GM12892 (cell line): ENCODE data around the gene SLC35F2.
A peak's percentile ranks its signal among the peaks of the same experiment; 100 is the strongest.

Source experiments
- DNase-seq: peaks from one replicate; pipeline ENCODE4 v3.0.0; 2011; ENCODE audit not compliant: insufficient read length
- FAIRE-seq: peaks from 2 replicates; lab custom pipeline; 2011; peaks lifted over from hg19 to GRCh38; lab: Jason Lieb, UNC
- POLR2A ChIP-seq: IDR thresholded peaks from 2 replicates; pipeline ENCODE4 v1.6.1; 2011; ENCODE audit warnings: low read depth, low read length, control low read depth
- POLR2AphosphoS5 ChIP-seq: IDR thresholded peaks from 2 replicates; pipeline ENCODE4 v1.6.1; 2011; ENCODE audit warnings: low read depth, low read length, control low read depth
- TAF1 ChIP-seq: IDR thresholded peaks from 2 replicates; pipeline ENCODE4 v1.6.1; 2011; ENCODE audit warnings: low read depth, mild to moderate bottlenecking, control low read depth, low read length, borderline replicate concordance

The SLC35F2 gene

DNA sequence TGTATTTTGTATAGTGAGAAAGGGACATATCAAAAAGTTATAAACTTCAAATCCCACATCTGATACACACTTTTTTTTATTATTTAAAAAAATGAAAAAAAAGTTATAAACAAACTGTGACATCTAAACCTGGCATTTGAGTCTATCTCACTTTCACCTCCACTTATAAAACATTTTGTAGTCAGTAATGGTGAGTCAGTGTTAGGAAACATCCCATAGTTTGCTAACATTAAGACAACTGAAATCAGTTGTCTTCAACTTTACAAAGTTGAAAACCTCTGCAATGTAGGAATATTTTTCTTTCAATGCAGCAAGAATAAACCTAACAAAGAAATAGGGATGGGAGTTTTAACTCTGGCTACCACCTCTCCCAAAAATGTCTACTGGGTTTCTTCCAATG lies 47.7 kb downstream of the SLC35F2 start:
- TF ChIP-seq POLR2AphosphoS5 (no peak), POLR2A (no peak)
- FAIRE-seq (no peak), DNase-seq (no peak)

DNA sequence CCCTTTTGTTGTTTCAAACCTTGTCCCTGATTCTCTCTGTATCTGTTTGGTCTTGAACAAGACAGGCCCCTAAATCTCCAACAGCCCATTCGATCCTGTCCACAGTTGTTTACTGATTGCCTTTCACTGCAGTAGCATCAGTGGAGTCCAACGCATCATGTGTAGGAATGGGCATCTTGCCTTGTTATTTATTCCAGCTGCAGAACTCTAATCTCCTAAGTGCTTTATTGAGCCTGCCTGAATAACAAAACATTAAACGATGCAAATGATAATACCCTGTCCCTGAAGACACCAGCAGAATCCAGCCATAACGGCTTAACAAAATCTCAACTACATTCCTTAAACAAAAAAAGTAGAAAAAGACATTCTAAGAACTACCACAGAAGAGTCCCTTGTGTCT lies 50.1 kb downstream of the SLC35F2 start:
- FAIRE-seq (no peak), DNase-seq (no peak)
- TF ChIP-seq TAF1, result no peak
- no peak for TF ChIP-seq POLR2AphosphoS5
- TF ChIP-seq POLR2A, result no peak

- DNase-seq, result no peak
- FAIRE-seq, result peak; percentile 73
- TF ChIP-seq TAF1 (no peak), POLR2A (no peak), POLR2AphosphoS5 (no peak)
Measured at GRCh38 chr11:107804971-107805370, 53.6 kb downstream of the SLC35F2 start.

DNA sequence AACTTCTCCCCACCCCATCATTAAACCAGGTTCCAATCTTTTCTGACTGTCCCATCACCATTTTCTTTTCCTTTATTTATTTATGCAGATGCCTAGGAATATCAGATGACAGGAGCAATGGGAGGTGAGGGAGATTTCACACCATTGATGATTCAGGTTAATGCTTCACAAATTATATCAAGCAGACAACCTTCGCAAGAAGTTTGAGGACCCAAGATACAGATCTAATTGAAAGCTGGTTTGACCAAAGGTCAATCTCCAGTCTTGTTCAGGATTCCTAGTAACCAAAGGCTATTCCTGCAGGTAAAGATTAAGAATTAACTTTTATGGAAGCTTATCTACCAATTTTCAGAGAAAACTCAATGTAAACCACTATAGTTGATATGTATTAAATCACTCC lies 54.4 kb downstream of the SLC35F2 start:
- TF ChIP-seq POLR2AphosphoS5 (no peak), TAF1 (no peak), POLR2A (no peak)
- no peak for FAIRE-seq
- DNase-seq, result no peak

DNA sequence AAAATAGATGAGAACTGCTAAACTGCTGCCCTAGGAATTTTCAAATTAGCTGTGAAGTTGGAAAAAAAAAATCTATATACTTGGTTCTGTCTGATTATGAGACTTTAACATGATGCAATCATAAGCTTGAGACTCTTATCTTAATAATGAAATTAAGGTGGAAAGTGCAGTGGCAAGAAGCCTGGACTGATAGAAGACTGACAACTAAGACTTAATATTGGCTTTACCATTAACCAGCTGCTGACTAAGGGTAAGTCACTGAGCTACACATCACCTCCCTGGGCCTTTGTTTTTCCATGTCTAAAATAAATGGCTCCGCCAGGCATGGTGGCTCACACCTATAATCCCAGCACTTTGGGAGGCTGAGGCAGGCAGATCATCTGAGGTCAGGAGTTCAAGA lies 56.9 kb downstream of the SLC35F2 start:
- TF ChIP-seq POLR2AphosphoS5 (no peak), TAF1 (no peak), POLR2A (no peak)
- FAIRE-seq, result no peak
- DNase-seq, result no peak

DNA sequence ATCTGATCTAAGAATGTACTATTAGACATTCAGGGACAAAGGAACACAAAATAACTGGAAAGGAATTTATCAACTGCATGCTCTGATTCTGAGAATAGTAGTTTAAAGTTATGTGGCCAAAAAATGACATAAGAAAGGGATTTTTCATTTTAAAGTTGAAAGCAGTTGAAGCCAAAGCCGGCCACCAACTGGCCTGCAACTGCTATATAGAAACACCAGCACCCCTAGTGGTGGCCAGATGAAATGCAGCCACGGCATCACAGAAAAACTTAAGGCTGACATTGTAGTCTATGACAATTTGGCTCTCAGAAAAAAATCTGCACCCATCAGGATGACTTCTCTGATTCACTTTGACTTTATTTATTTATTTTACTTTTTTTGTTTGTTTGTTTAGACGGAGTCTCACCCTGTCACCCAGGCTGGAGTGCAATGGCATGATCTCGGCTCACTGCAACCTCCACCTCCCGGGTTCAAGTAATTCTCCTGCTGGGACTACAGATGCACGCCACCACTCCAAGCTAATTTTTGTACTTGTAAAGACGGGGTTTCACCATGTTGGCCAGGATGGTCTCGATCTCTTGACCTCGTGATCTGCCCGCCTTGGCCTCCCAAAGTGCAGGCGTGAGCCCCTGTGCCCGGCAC lies 59.2 kb downstream of the SLC35F2 start:
- TF ChIP-seq TAF1 (no peak), POLR2AphosphoS5 (no peak), POLR2A (no peak)
- DNase-seq, result peak; percentile 34
- FAIRE-seq, result peak; percentile 84

- no peak for DNase-seq
- no peak for FAIRE-seq
- TF ChIP-seq POLR2AphosphoS5, result no peak
- TF ChIP-seq POLR2A, result no peak
- TF ChIP-seq TAF1, result no peak
Measured at GRCh38 chr11:107792049-107792443, 66.5 kb downstream of the SLC35F2 start.

- TF ChIP-seq POLR2AphosphoS5, result no peak
- FAIRE-seq (no peak), DNase-seq (no peak)
Measured at GRCh38 chr11:107791343-107792048, 67.1 kb downstream of the SLC35F2 start.

- FAIRE-seq (no peak), DNase-seq (no peak)
- TF ChIP-seq POLR2A, result peak; percentile 35; the same call in 1 of the 2 replicates
- no peak for TF ChIP-seq TAF1
Measured at GRCh38 chr11:107789767-107790166, 68.8 kb downstream of the SLC35F2 start.

DNA sequence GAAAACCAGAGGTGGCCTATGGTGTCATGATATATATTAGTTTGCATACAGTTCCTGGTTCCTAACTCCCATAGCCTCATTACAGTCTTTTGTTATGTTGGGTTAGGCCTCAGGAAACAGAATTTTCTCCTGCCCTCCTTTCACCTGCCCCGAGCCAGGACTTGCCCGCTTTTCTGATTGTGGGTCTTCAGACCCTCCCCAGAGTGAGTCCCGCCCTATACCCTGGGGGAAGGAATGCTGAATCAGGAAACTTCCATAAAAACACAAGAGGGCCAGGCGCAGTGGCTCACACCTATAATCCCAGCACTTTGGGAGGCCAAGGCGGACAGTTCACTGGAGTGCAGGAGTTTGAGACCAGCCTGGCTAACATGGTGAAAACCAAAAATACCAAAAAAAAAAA lies 70.9 kb downstream of the SLC35F2 start:
- FAIRE-seq (no peak), DNase-seq (no peak)

GRCh38 chr11:107785401-107785800 lies 73.2 kb downstream of the SLC35F2 start:
- DNase-seq, result no peak
- FAIRE-seq, result peak; percentile 85
- no peak for TF ChIP-seq TAF1
- no peak for TF ChIP-seq POLR2A
- TF ChIP-seq POLR2AphosphoS5, result no peak

More for the DNA sequence above, 70.9 kb downstream of the SLC35F2 start:
- no peak for TF ChIP-seq POLR2AphosphoS5
- no peak for TF ChIP-seq TAF1
- no peak for TF ChIP-seq POLR2A

DNA sequence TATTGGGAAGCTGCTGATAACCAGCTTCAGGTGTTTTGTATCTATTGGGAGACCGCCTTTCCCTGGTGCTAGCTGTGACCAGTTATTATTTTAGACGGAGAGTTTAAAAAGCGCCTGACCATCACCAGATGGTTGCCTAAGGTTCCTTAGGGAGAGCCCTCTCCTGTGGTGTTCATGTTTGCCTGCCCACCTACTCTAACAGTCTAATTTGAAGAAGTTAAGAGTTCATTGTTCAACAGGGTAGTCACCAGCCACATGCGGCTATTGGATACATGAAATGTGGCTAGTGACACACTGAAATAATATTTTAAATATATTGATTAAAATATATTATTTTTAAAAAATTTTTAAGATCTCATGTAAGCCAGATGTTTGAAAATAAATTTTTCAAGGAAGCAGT lies 75.5 kb downstream of the SLC35F2 start:
- FAIRE-seq, result no peak
- TF ChIP-seq POLR2A (no peak), TAF1 (no peak)
- DNase-seq, result no peak

- DNase-seq, result no peak
- TF ChIP-seq POLR2AphosphoS5, result no peak
- peak; percentile 65 for FAIRE-seq
Measured at GRCh38 chr11:107780775-107781174, 77.8 kb downstream of the SLC35F2 start.
